ENCODE measurements around the gene DDIT3. TPM values are rescaled to one million over a fixed set of nuclear protein-coding genes. Genes with fewer than 3 reads are reported as not detected.
A peak's percentile ranks its signal among the peaks of the same experiment; 100 is the strongest.
"Not testable (repeated sequence)": the region's sequence is repeated elsewhere in the genome, so short reads cannot be mapped to it uniquely, and the experiment has no call there.

Gene DDIT3
- total RNA-seq, 1 experiment from 2014 or later: 7.1 TPM

DNA sequence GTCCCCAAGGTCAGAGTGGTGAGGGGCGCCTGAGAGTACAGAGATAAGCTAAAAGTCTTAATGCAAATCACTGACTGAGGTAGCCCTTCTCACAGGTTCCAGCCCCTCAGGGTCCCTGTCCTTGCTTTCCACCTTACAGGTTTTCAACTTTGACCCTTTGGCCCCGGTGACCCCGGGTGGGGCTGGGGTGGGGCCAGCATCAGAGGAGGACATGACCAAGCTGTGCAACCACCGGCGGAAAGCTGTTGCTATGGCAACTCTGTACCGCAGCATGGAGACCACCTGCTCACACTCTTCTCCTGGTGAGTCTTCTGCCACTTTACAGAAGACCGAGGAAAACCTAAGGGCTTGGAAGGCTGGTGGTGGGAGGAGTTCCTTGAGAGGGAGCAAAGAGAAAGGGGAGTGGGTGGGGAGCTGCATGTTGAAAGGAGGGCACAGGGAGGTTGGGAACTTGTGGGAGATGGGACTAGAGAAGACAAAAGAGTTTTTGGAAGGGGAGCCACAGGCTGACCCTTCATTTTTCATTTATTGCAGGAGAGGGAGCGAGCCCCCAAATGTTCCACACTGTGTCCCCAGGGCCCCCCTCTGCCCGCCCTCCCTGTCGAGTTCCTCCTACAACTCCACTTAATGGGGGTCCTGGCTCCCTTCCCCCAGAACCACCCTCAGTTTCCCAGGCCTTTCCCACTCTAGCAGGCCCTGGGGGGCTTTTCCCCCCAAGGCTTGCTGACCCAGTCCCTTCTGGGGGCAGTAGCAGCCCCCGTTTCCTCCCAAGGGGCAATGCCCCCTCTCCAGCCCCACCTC lies 4.7 kb upstream of the DDIT3 start:
- no peak for DNase-seq
- Histone ChIP-seq H3K4me3 (ENCODE audit: insufficient read depth, low read depth, low read length) (no peak overlapping the region), H3K27me3 (ENCODE audit: control insufficient read depth, insufficient read depth, low read length) (no peaks in the 10 kb centered on the region), H3K36me3 (replicated peaks; ENCODE audit: control insufficient read depth, insufficient read depth, low read length) (peaks cover 14% of the 10 kb centered on the region)

DNA sequence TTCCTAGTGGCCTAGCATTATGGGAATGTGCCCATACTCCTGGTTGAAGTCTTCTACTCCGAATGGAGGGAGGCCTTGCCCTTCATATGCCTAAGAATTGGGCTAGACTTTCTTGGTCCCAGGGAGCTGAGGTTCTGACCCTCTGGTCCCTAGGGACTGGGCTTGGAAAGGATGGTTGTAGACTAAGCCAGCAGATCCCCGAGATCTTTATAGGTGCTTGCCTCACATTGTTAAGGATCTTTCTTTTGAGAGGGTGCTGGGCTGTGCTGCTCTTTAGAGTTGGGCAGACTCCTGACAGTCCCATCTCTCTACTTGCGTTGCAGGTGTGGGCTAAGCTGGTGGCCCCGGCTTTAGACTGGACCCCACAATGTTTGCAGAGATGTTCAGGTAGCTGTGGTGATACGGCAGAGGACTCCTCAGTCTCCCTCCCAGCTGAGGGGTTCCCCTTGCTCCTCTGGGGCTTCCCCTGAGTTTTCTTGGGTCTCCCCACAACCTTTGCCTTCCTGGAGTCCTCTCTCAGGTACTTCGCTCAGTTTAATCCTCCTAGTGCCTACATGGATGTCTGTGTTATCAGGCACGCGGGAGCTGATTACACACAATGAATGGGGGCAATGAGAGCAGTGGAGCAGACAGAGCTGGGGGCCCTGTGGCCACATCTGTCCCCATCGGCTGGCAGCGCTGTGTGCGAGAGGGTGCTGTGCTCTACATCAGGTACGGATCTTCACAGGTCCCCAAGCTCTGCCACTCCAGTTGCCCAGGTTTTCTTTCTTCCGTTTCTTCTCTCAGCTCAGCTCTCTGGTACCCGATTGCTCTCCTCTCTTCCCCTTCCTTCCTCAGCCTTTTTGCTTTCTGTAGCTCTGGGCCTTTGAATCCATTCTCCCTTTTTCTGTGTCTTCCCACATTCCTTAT lies 3.6 kb upstream of the DDIT3 start:
- peak overlapping the region; percentile 66 for H3K4me3 ChIP-seq (ENCODE audit: insufficient read depth, low read depth, low read length)
- peak; percentile 29 for DNase-seq
- H3K36me3 ChIP-seq (replicated peaks; ENCODE audit: control insufficient read depth, insufficient read depth, low read length): peaks cover 9% of the 10 kb centered on the region
- no peaks in the 10 kb centered on the region for H3K27me3 ChIP-seq (ENCODE audit: control insufficient read depth, insufficient read depth, low read length)

DNA sequence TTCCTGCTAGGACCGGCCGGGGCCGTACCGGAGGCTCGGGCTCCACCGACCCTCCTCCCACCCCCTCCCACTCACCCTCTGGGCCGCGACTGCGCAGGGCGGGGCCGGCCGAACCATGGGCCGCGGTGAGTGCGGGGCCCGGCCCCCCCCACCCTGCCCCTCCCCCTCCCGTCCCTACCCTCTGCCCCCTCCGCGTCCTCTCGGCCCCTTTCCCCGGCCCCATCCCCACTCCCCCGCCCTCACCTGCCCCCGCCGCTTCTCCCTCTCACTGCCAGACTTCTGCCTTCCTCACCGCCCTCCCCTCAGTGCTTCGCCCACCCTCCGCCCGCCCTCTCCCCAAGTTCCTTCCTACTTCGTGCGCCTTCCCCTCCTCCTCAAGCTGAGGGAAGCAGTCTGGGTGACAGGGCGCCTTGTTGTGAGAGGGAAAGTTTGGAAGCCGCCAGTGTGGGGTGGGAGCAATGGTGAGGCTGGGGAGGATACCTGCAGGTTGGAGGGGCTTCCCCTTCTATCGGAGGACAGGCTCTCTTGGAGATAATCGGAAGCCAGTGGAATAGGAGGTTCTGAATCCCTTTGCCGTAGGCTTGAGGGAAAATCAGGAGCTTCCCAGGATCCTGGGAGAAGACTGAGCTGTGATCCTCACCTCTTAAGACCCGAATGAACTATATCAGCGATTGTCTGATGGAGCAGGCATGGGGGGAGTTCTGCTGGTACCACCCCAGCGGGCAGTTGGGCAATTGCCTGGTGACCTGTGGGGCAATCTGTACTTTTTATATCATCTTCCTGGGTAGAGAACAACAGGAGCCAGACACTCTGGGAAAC lies 2.8 kb upstream of the DDIT3 start:
- Histone ChIP-seq H3K4me3 (ENCODE audit: insufficient read depth, low read depth, low read length) (peak overlapping the region; percentile 66), H3K27me3 (ENCODE audit: control insufficient read depth, insufficient read depth, low read length) (no peaks in the 10 kb centered on the region), H3K36me3 (replicated peaks; ENCODE audit: control insufficient read depth, insufficient read depth, low read length) (peaks cover 12% of the 10 kb centered on the region)
- peak; percentile 97 for DNase-seq

DNA sequence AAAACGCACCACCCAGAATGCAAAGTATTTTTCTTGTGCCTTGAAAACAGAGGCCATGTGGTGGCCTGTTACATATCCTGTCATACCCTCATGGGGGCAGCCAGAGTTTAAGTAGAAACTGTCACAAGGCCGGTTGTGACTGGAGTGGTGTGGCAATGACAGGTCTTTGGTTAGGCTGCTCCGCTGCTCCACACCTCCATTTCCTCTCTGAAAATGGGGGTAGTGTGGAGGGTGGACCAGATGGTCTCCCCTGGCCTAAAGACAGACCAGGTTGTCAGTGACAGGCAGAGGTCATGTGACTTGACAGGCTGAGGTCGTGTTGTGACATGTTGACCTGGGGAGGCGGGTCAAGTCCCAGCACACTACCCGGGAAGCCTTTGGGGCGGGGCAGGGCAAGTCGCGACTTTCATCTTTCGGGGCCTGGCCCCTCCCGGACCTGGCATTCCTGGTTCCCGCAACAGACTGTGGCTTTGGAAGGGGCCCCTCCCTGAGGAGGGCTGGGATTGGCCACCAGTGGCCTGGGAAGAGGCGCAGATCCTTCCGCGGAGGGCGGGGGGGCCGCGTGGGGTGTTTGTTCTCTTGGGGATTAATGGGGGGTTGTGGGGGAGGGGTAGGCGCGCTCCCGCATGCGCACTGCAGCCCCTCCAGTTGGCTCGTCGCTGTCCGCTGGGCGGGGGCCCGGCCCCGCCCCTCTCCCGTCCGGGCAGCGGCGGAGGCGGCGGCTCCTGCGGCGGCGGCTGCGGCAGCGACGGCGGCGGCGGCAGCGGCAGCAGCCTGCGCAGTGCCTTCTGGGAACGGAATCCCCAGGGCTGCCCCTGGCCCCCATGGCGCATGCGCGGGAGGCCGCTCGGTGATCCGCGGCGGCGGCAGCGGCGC lies 1.9 kb upstream of the DDIT3 start, which contains the start of gene MBD6:
Gene MBD6, plus strand, starts transcription at position 814 of the 876 bp plus-strand sequence. CDS start 1,480 bp downstream, outside the sequence.
- peaks cover 15% of the 10 kb centered on the region for H3K36me3 ChIP-seq (replicated peaks; ENCODE audit: control insufficient read depth, insufficient read depth, low read length)

DNA sequence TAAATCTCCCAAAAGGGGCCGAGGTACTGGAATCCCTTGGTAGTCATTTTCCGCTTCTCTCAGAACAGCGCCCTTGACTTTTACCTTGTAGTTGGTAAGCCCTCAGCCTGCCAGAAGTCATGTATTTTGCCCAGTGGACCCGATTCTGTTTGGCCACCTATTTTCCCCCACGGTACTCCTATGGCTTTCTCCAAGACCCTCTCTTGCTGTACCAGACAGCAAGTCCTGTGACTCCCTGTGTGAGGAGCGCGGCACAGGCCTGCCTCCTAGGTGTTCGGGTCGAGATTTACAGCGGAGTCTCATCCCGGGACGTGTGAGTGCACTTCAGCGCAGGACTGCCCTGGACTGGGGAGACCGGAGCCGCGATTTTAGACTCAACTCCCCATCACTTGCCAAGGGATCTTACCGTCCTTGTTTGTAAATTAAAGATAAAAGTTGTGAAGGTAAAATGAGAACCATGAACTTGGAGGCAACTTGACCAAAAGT lies 1.3 kb upstream of the DDIT3 start:
- peaks cover 20% of the 10 kb centered on the region for H3K36me3 ChIP-seq (replicated peaks; ENCODE audit: control insufficient read depth, insufficient read depth, low read length)
- H3K27me3 ChIP-seq (ENCODE audit: control insufficient read depth, insufficient read depth, low read length): no peaks in the 10 kb centered on the region
- DNase-seq: peak; percentile 49
- H3K4me3 ChIP-seq (ENCODE audit: insufficient read depth, low read depth, low read length): peak overlapping the region; percentile 52; the same call in 1 of the 2 replicates

More for the DNA sequence above, 1.9 kb upstream of the DDIT3 start, which contains the start of gene MBD6:
- DNase-seq: peak; percentile 99
- H3K4me3 ChIP-seq (ENCODE audit: insufficient read depth, low read depth, low read length): peak within 1 kb of the TSS; percentile 66
- H3K27me3 ChIP-seq (ENCODE audit: control insufficient read depth, insufficient read depth, low read length): no peaks in the 10 kb centered on the region

DNA sequence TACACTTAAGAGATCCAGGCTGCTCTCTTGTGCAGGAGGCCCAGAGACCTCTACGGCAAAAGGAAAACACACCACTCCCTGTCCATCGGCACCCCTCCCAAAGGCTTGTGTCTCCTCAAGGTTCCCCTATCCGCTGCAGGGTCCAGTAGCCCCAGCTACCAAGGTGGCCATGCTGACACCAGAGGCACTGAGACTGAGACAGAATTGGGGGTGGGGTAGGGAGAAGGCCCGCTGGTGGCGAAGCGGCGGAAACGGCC lies 590 bp downstream of the DDIT3 start:
- Histone ChIP-seq H3K27me3 (ENCODE audit: control insufficient read depth, insufficient read depth, low read length) (no peaks in the 10 kb centered on the region), H3K36me3 (replicated peaks; ENCODE audit: control insufficient read depth, insufficient read depth, low read length) (peaks cover 37% of the 10 kb centered on the region), H3K4me3 (ENCODE audit: insufficient read depth, low read depth, low read length) (peak overlapping the region; percentile 83)
- no peak for DNase-seq

DNA sequence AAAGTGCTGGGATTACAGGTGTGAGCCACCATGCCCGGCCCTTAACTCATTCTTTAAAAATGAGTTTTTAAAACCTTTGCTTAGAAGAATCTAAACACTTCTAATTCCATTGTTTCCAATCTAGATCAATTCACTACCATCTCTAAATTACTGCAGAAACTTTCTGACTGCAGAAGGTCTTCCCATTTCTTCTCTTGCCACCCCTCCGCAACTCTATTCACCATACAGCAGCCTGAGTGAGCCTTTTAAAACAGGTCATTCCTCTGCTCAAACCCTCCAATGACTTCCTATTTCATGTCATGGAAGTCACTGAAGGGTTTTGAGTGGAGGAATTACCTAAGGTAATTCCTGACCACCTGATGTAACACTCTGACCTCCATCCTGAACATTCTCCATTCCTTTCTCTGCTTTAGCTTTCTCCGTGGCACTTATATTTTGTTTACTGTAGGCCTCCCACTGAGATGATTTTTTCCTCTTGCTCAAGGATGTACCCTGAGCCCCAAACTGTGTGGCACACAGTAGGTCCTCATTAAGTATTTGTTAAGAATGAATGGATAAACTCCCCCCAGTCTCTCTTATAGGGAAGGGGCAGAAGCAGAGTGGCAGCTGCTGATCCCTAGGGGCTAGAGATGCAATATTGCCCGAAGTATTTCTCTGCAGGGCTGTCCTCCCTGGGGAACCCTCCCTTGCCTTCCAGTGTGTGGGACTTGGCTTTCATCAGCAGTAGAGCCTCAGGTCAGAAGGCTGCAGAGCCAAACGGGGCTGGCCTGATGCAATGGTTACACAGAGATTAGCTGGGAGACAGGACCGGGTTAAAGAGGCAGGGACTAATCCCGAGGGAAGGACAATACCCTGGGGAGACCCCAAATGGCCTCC lies 1.2 kb downstream of the DDIT3 start:
- no peaks in the 10 kb centered on the region for H3K27me3 ChIP-seq (ENCODE audit: control insufficient read depth, insufficient read depth, low read length)
- peak overlapping the region; percentile 83 for H3K4me3 ChIP-seq (ENCODE audit: insufficient read depth, low read depth, low read length)
- peaks cover 38% of the 10 kb centered on the region for H3K36me3 ChIP-seq (replicated peaks; ENCODE audit: control insufficient read depth, insufficient read depth, low read length)
- DNase-seq: peak; percentile 37

DNA sequence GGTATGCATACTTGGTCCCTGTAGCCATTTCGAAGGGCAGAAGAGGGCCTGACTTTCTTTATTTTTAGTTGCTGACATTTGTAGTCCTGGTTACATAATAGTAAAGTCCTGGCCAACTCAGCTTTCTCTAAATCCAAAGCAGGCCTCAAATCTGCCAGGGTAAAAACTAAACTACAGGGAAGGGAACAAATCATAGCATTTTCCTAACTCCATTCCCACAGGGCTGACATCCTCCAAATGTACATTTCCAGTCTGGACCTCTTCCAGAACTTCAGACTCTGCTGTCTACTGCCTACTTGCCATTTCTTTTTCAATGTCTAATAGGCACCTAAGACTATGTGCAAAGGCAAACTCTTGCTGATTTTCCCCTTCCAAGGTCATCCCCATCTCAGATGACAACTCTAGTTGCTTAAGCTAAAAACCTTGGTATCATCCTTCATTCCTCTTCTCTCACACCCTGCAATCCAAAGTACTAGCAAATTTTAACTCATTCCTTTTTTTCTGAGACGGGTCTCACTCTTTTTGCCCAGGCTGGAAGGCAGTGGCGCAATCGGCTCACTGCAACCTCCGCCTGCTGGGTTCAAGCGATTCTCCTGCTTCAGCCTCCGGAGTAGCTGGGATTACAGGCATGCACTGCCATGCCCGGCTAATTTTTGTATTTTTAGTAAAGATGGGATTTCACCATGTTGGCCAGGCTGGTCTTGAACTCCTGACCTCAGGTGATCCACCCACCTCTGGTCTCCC lies 2.0 kb downstream of the DDIT3 start:
- Histone ChIP-seq H3K27me3 (ENCODE audit: control insufficient read depth, insufficient read depth, low read length) (no peaks in the 10 kb centered on the region), H3K36me3 (replicated peaks; ENCODE audit: control insufficient read depth, insufficient read depth, low read length) (peaks cover 38% of the 10 kb centered on the region), H3K4me3 (ENCODE audit: insufficient read depth, low read depth, low read length) (no peak overlapping the region)
- DNase-seq: no peak

DNA sequence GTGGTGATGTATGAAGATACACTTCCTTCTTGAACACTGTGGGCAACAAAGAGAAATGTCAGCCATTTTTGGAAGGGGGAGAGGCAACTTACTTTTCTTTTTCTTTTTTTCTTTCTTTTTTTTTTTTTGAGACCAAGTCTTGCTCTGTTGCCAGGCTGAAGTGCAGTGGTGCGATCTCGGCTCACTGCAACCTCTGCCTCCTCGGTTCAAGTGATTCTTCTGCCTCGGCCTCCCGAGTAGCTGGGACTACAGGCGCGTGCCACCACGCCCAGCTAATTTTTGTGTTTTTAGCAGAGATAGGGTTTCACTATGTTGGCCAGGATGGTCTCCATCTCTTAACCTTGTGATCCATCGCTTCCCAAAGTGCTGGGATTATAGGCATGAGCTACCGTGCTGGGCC lies 2.6 kb downstream of the DDIT3 start:
- not testable (repeated sequence) for H3K27me3 ChIP-seq (ENCODE audit: control insufficient read depth, insufficient read depth, low read length); DNase-seq; H3K4me3 ChIP-seq (ENCODE audit: insufficient read depth, low read depth, low read length)
- peaks cover 43% of the 10 kb centered on the region for H3K36me3 ChIP-seq (replicated peaks; ENCODE audit: control insufficient read depth, insufficient read depth, low read length)

DNA sequence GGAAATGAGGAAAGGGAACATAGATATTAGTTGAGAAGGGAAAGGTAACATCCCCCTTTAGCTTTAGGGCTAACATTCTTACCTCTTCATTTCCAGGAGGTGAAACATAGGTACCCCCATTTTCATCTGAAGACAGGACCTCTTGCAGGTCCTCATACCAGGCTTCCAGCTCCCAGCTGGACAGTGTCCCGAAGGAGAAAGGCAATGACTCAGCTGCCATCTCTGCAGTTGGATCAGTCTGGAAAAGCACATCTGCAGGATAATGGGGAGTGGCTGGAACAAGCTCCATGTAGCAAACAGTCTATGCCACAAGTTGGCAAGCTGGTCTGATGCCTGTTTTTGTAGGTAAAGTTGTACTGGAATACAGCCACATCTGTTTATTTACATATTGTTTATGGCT lies 3.1 kb downstream of the DDIT3 start:
- H3K27me3 ChIP-seq (ENCODE audit: control insufficient read depth, insufficient read depth, low read length): no peaks in the 10 kb centered on the region
- H3K36me3 ChIP-seq (replicated peaks; ENCODE audit: control insufficient read depth, insufficient read depth, low read length): peaks cover 49% of the 10 kb centered on the region
- H3K4me3 ChIP-seq (ENCODE audit: insufficient read depth, low read depth, low read length): no peak overlapping the region
- no peak for DNase-seq

DNA sequence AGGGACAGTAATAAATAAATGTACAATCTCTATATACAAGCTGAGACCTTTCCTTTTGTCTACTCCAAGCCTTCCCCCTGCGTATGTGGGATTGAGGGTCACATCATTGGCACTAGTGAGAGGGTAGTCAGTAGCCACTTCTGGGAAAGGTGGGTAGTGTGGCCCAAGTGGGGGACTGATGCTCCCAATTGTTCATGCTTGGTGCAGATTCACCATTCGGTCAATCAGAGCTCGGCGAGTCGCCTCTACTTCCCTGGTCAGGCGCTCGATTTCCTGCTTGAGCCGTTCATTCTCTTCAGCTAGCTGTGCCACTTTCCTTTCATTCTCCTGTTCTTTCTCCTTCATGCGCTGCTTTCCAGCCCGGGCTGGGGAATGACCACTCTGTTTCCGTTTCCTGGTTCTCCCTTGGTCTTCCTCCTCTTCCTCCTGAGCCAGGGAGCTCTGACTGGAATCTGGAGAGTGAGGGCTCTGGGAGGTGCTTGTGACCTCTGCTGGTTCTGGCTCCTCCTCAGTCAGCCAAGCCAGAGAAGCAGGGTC lies 3.6 kb downstream of the DDIT3 start:
- Histone ChIP-seq H3K27me3 (ENCODE audit: control insufficient read depth, insufficient read depth, low read length) (no peaks in the 10 kb centered on the region), H3K4me3 (ENCODE audit: insufficient read depth, low read depth, low read length) (no peak overlapping the region), H3K36me3 (replicated peaks; ENCODE audit: control insufficient read depth, insufficient read depth, low read length) (peaks cover 54% of the 10 kb centered on the region)
- no peak for DNase-seq

DNA sequence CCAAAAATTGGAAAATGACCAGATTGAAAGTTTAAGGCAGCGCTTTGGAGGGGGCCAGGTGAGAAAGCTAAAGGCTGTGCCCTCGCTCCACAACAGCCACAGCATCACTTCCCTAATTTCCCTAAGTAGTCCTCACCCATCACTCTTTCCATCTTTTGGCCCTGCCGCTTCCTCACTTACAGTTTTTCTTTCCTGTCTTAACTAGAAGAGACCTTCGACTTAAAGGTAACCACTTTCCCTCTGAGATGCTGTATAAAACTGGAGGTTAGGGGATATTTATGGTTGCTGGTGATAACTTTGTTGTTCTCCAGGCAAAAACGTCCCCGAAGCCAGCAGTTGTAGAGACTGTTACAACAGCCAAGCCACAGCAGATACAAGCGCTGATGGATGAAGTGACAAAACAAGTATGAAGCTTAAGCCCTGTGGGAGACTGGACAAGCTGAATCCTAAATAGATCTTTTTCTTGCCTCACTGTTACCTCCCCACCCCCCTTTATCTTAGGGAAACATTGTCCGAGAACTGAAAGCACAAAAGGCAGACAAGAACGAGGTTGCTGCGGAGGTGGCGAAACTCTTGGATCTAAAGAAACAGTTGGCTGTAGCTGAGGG lies 4.3 kb downstream of the DDIT3 start:
- no peak overlapping the region for H3K4me3 ChIP-seq (ENCODE audit: insufficient read depth, low read depth, low read length)
- DNase-seq: no peak
- no peaks in the 10 kb centered on the region for H3K27me3 ChIP-seq (ENCODE audit: control insufficient read depth, insufficient read depth, low read length)
- peaks cover 60% of the 10 kb centered on the region for H3K36me3 ChIP-seq (replicated peaks; ENCODE audit: control insufficient read depth, insufficient read depth, low read length)

Measured in H7 (cell line).